ENCODE measurements around the gene MOSPD3.

Gene MOSPD3

DNA sequence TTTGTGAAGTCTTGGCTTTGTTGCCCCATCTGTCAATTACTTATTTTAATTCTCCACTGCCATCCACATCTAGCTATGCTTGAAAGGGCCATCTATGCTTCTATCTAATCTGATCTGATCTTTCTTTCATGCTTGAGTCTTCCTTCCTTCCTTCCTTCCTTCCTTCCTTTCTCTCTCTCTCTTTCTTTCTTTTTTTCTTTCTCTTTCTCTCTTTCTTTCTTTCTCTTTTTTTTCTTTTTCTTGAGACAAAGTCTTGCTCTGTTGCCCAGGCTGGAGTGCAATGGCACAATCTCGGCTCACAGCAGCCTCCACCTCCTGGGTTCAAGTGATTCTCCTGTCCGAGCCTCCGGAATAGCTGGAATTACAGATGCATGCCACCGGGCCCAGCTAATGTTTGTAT lies 17.7 kb downstream of the MOSPD3 start:
- H3K4me3 ChIP-seq (IDR thresholded peaks at IDR 0.05; ENCODE audit: insufficient read depth, low read depth, low read length), result no peak overlapping the region
- TF ChIP-seq, protein P1, sequence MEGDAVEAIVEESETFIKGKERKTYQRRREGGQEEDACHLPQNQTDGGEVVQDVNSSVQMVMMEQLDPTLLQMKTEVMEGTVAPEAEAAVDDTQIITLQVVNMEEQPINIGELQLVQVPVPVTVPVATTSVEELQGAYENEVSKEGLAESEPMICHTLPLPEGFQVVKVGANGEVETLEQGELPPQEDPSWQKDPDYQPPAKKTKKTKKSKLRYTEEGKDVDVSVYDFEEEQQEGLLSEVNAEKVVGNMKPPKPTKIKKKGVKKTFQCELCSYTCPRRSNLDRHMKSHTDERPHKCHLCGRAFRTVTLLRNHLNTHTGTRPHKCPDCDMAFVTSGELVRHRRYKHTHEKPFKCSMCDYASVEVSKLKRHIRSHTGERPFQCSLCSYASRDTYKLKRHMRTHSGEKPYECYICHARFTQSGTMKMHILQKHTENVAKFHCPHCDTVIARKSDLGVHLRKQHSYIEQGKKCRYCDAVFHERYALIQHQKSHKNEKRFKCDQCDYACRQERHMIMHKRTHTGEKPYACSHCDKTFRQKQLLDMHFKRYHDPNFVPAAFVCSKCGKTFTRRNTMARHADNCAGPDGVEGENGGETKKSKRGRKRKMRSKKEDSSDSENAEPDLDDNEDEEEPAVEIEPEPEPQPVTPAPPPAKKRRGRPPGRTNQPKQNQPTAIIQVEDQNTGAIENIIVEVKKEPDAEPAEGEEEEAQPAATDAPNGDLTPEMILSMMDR (conservative IDR thresholded peaks at IDR 0.05; ENCODE audit: low read depth, low read length), result no peak
- no peak overlapping the region for H3K9ac ChIP-seq
- H3K4me2 ChIP-seq, result no peak overlapping the region
- no peak overlapping the region for H3K27ac ChIP-seq
- no peak overlapping the region for H2AFZ ChIP-seq (ENCODE audit: low read depth)
- peaks cover 9% of the 10 kb centered on the region for H3K4me1 ChIP-seq (ENCODE audit: low read depth, poor library complexity, severe bottlenecking)
- no peaks in the 10 kb centered on the region for H4K20me1 ChIP-seq (ENCODE audit: insufficient read depth)
- H3K36me3 ChIP-seq (ENCODE audit: insufficient read depth), result no peaks in the 10 kb centered on the region
- peaks cover under 1% of the 10 kb centered on the region; the same call in 1 of the 2 replicates for H3K27me3 ChIP-seq (ENCODE audit: insufficient read depth, low read depth)
- H3K79me2 ChIP-seq (ENCODE audit: insufficient read depth, low read depth), result no peaks in the 10 kb centered on the region

DNA sequence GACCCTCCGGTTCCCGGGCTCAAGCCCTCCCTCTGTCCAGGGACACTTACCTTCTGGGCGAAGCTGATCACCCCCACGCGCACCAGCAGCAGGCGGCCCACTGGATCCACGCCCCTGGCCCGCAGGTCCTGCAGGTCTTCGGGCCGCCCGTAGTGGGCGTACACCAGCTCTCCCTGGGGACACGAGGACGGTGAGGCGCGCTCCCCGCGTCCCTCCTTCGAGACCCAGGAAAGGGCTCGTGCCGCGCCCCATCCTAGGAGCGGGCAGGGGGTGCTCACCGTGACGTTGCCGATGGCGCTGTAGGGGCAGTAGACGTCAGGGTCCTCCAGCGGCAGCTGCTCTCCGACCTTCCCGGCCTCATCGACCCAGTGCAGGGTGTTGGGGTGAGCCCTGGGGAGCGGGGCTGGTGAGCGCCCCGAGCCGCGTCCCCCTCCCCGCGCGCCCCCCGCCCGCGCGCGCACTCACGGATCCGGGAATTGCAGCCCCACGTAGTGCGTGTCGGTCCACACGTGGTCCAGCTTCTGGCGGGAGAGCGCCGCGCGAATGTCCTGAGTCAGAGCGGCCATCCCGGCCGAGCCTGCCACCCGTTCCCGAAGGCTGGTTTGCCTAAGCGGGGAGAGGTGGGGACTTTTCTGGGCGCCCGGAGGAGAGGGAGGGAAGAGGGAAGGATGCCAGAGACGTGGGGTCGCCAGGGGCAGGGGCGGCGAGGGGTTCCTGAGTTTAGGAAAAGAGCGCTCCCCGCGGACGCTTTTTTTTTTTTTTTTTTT lies 20.8 kb downstream of the MOSPD3 start:
- Histone ChIP-seq H3K27me3 (ENCODE audit: insufficient read depth, low read depth) (peaks cover under 1% of the 10 kb centered on the region; the same call in 1 of the 2 replicates), H3K27ac (peak overlapping the region; percentile 51), H3K9ac (peak overlapping the region; percentile 88), H3K4me2 (peak overlapping the region; percentile 86), H3K79me2 (ENCODE audit: insufficient read depth, low read depth) (no peaks in the 10 kb centered on the region), H3K4me1 (ENCODE audit: low read depth, poor library complexity, severe bottlenecking) (peaks cover 5% of the 10 kb centered on the region), H3K36me3 (ENCODE audit: insufficient read depth) (no peaks in the 10 kb centered on the region), H2AFZ (ENCODE audit: low read depth) (peak overlapping the region; percentile 96), H4K20me1 (ENCODE audit: insufficient read depth) (no peaks in the 10 kb centered on the region), H3K4me3 (IDR thresholded peaks at IDR 0.05; ENCODE audit: insufficient read depth, low read depth, low read length) (no peak overlapping the region)
- TF ChIP-seq, protein P1 (conservative IDR thresholded peaks at IDR 0.05; ENCODE audit: low read depth, low read length), result peak; percentile 54

DNA sequence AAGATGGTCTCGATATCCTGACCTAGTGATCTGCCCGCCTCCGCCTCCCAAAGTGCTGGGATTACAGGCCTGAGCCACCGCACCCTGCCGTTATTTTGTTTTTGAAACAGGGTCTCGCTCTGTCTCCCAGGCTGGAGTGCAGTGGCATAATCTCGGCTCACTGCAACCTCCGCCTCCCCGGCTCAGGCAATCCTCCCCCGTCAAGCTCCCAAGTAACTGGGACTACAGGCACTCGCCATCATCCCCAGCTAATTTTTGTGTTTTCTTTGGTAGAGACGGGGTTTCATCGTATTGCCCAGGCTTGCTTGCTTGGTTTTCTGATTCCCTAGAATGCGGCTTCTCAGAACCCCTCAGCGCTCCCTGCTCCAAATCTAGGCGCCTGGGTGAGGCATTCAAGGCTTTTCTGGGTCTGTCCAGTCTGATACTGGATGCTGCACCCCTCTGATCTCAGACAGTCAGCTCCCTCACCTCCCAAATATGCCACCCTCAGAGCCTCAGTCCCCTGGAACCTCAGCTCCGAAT lies 27.7 kb downstream of the MOSPD3 start:
- H2AFZ ChIP-seq (ENCODE audit: low read depth), result no peak overlapping the region
- TF ChIP-seq, protein P1 (conservative IDR thresholded peaks at IDR 0.05; ENCODE audit: low read depth, low read length), result no peak
- no peaks in the 10 kb centered on the region for H3K79me2 ChIP-seq (ENCODE audit: insufficient read depth, low read depth)
- H3K27me3 ChIP-seq (ENCODE audit: insufficient read depth, low read depth), result peaks cover 49% of the 10 kb centered on the region
- no peak overlapping the region for H3K9ac ChIP-seq
- no peaks in the 10 kb centered on the region for H3K4me1 ChIP-seq (ENCODE audit: low read depth, poor library complexity, severe bottlenecking)
- H3K36me3 ChIP-seq (ENCODE audit: insufficient read depth), result no peaks in the 10 kb centered on the region
- H4K20me1 ChIP-seq (ENCODE audit: insufficient read depth), result no peaks in the 10 kb centered on the region
- no peak overlapping the region for H3K4me2 ChIP-seq
- no peak overlapping the region for H3K27ac ChIP-seq
- no peak overlapping the region for H3K4me3 ChIP-seq (IDR thresholded peaks at IDR 0.05; ENCODE audit: insufficient read depth, low read depth, low read length)

DNA sequence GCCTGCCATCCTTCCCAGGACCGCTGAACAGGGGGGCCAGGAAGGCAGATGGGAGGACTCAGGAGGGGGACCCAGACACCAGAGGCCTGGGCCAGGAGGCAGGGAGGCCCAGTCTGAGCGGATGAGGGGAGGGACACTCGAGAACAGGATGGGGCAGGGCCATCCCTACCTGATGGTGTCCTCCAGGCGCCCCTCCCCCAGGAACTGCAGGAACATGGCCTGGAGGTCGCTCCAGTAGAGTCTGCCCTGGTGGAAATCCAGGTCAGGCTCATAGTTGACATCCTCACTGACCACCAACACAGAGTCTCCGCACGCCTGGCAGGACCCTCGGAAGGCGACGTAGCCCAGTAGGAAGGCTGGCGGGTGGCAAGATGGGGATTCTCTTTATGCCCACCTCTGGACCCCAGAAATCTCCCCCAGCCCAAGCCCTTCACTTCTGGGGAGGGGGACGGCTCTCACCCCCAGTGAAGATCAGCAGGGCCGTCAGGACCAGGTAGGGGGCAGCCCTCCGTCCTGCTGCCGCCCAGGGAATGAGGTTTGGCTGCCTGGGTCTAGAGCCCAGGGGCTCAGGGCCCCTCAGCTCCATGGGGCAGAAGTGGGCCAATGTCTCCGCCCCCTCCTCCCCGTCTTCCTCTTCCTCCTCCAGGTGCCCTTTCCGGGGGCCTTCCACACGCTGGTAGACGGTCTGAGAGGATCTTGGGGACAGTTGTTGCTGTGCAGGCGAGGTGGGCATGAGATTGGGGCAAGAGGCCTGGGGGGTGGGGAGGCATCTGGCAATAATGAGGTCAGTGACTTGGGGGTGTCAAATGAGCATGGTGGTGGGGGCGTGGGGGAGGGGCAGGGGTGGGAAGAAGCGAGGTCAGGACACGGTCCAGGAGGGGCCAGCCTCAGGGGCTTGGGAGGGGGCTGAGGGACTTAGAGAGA lies 28.4 kb downstream of the MOSPD3 start:
- H4K20me1 ChIP-seq (ENCODE audit: insufficient read depth), result no peaks in the 10 kb centered on the region
- no peak overlapping the region for H3K4me3 ChIP-seq (IDR thresholded peaks at IDR 0.05; ENCODE audit: insufficient read depth, low read depth, low read length)
- H3K4me1 ChIP-seq (ENCODE audit: low read depth, poor library complexity, severe bottlenecking), result no peaks in the 10 kb centered on the region
- H3K27ac ChIP-seq, result no peak overlapping the region
- peaks cover 56% of the 10 kb centered on the region for H3K27me3 ChIP-seq (ENCODE audit: insufficient read depth, low read depth)
- no peak overlapping the region for H3K4me2 ChIP-seq
- no peak overlapping the region for H2AFZ ChIP-seq (ENCODE audit: low read depth)
- H3K36me3 ChIP-seq (ENCODE audit: insufficient read depth), result no peaks in the 10 kb centered on the region
- no peak overlapping the region for H3K9ac ChIP-seq
- TF ChIP-seq, protein P1 (conservative IDR thresholded peaks at IDR 0.05; ENCODE audit: low read depth, low read length), result no peak
- no peaks in the 10 kb centered on the region for H3K79me2 ChIP-seq (ENCODE audit: insufficient read depth, low read depth)
